NCI-H2196 treated with DMSO at 0.1 percent for 48 hours (cell line): ENCODE results near the gene ATP9A.
A peak's percentile ranks its signal among the peaks of the same experiment; 100 is the strongest.
"Not testable (repeated sequence)": the region's sequence is repeated elsewhere in the genome, so short reads cannot be mapped to it uniquely, and the experiment has no call there.

Experiments used
- DNase-seq: peaks from one replicate; lab custom pipeline; 2025; ENCODE audit not compliant: unreplicated experiment; lab: John Stamatoyannopoulos, UW

ATP9A gene

GRCh38 chr20:51728737-51729136, 39.5 kb downstream of the ATP9A start:
- DNase-seq = no peak

GRCh38 chr20:51727872-51728271, 40.3 kb downstream of the ATP9A start:
- DNase-seq = no peak

GRCh38 chr20:51725584-51726176, 42.5 kb downstream of the ATP9A start:
- DNase-seq = no peak

- not testable (repeated sequence) for DNase-seq
Observed at GRCh38 chr20:51723026-51723425, 45.2 kb downstream of the ATP9A start.

- DNase-seq = not testable (repeated sequence)
Observed at GRCh38 chr20:51722246-51722645, 45.9 kb downstream of the ATP9A start.

GRCh38 chr20:51720854-51721253, 47.3 kb downstream of the ATP9A start:
- DNase-seq = no peak

- DNase-seq = no peak
Observed at GRCh38 chr20:51720384-51720783, 47.8 kb downstream of the ATP9A start.

GRCh38 chr20:51715856-51716185, 52.4 kb downstream of the ATP9A start:
- DNase-seq = no peak

- no peak for DNase-seq
Observed at GRCh38 chr20:51715163-51715855, 52.9 kb downstream of the ATP9A start.

- no peak for DNase-seq
Observed at GRCh38 chr20:51713213-51713598, 55.0 kb downstream of the ATP9A start.

- DNase-seq = no peak
Observed at GRCh38 chr20:51712501-51713212, 55.5 kb downstream of the ATP9A start.

- DNase-seq = no peak
Observed at GRCh38 chr20:51711426-51711825, 56.8 kb downstream of the ATP9A start.

GRCh38 chr20:51710361-51710894, 57.8 kb downstream of the ATP9A start:
- DNase-seq = no peak

- DNase-seq = no peak
Observed at GRCh38 chr20:51705400-51705799, 62.8 kb downstream of the ATP9A start.

- DNase-seq = no peak
Observed at GRCh38 chr20:51703400-51704287, 64.5 kb downstream of the ATP9A start.

GRCh38 chr20:51702556-51702955, 65.6 kb downstream of the ATP9A start:
- DNase-seq = no peak

- peak; percentile 9 for DNase-seq
Observed at GRCh38 chr20:51700809-51701285, 67.3 kb downstream of the ATP9A start.

GRCh38 chr20:51698252-51698651, 69.9 kb downstream of the ATP9A start:
- no peak for DNase-seq

GRCh38 chr20:51697096-51697826, 70.9 kb downstream of the ATP9A start:
- DNase-seq = no peak

GRCh38 chr20:51696304-51697071, 71.7 kb downstream of the ATP9A start:
- DNase-seq = no peak
